HK-2 (cell line): ENCODE results near the gene PPP1R15B.

Source experiments
- DNase-seq: peaks from one replicate; pipeline ENCODE4 v3.0.0-alpha.2; 2018; ENCODE audit not compliant: unreplicated experiment

The PPP1R15B gene

GRCh38 chr1:204367193-204367858, 44.3 kb downstream of the PPP1R15B start:
- DNase-seq = no peak

- no peak for DNase-seq
Measured at GRCh38 chr1:204366759-204367158, 44.9 kb downstream of the PPP1R15B start.

- DNase-seq = peak; percentile 69
Measured at GRCh38 chr1:204363335-204364114, 48.1 kb downstream of the PPP1R15B start.

GRCh38 chr1:204362984-204363334, 48.7 kb downstream of the PPP1R15B start:
- no peak for DNase-seq

- DNase-seq = no peak
Measured at GRCh38 chr1:204361781-204362180, 49.8 kb downstream of the PPP1R15B start.

GRCh38 chr1:204361341-204361771, 50.3 kb downstream of the PPP1R15B start:
- no peak for DNase-seq

- no peak for DNase-seq
Measured at GRCh38 chr1:204360314-204360713, 51.3 kb downstream of the PPP1R15B start.

- no peak for DNase-seq
Measured at GRCh38 chr1:204359474-204360255, 52.0 kb downstream of the PPP1R15B start, which contains the start of gene PLEKHA6. PLEKHA6 (minus strand) TSS chr1:204359929; CDS start chr1:204273727, 86,202 bp downstream.

GRCh38 chr1:204359131-204359473, 52.5 kb downstream of the PPP1R15B start:
- no peak for DNase-seq

- no peak for DNase-seq
Measured at GRCh38 chr1:204358605-204359004, 53.0 kb downstream of the PPP1R15B start.

- no peak for DNase-seq
Measured at GRCh38 chr1:204357551-204358490, 53.8 kb downstream of the PPP1R15B start.

- no peak for DNase-seq
Measured at GRCh38 chr1:204356997-204357396, 54.6 kb downstream of the PPP1R15B start.

- DNase-seq = no peak
Measured at GRCh38 chr1:204355913-204356312, 55.7 kb downstream of the PPP1R15B start.

- no peak for DNase-seq
Measured at GRCh38 chr1:204354579-204354978, 57.0 kb downstream of the PPP1R15B start.
